ENCODE results near the gene FLACC1.
"Not testable (repeated sequence)": the region's sequence is repeated elsewhere in the genome, so short reads cannot be mapped to it uniquely, and the experiment has no call there.

FLACC1 gene, protein sequence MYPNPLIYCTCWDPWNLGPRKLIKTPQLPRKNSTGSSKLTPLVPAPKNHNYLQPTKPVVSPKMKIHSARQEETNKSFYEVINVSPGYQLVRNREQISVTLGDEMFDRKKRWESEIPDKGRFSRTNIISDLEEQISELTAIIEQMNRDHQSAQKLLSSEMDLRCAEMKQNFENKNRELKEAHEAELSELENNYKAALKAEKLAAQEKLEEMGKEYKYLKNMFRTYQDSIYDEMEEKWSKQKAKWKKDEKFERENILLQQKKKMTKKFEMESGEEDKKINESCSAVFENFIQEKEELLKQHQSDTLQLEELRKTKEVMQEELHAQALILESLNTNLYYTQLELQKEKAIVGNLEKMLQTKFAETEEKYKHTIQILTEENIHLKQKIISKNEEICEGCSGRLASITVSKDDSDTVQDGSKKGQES

DNA sequence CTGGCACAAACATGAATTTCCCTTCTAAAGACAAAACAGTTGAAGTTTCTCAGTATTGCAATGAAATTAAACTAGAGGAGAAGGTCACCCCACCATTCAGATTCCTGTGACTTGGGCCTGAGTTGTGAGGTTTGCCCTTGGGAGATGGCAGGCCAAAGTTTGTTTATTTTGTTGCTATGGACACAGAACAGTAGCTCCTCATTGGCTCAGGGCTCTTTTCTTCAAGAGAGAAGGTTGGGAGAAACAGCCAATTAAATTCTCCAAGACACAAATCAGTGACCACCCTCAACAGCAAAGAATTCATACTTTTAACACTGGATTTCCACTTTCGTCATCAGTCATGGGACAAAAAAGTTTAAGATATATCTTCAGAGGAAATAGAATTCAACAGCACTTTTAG lies at the start of gene FLACC1:
Gene FLACC1 (minus strand): TSS at position 125 of the 400 bp plus-strand sequence. CDS start 5,941 bp downstream, outside the sequence.
- no peak for DNase-seq

DNA sequence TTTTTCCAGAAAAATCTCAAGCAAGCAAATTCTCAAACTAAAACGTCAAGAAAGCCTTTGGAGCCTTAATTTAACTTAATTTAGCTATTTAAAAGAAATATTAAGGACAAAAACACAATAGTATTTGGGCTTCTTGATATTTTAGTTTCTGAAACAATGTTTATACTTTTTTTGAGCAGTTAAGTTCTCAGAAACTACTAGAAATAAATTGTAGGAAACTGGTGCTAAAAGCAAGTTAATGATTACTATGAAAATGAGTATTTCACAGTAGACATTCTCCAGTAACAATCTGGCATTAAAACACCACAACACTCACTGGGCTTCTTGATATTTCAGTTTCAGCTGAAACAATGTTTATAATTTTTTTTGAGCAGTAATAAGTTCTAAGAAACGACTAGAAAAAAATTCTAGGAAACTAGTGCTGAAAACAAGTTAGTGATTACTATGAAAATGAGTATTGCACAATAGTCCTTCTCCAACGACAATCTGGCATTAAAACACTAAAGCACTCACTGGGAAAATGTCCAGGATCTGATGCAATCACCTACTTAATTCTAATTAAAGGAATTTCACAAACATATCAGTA lies 49.0 kb upstream of the FLACC1 start:
- DNase-seq, result no peak

DNA sequence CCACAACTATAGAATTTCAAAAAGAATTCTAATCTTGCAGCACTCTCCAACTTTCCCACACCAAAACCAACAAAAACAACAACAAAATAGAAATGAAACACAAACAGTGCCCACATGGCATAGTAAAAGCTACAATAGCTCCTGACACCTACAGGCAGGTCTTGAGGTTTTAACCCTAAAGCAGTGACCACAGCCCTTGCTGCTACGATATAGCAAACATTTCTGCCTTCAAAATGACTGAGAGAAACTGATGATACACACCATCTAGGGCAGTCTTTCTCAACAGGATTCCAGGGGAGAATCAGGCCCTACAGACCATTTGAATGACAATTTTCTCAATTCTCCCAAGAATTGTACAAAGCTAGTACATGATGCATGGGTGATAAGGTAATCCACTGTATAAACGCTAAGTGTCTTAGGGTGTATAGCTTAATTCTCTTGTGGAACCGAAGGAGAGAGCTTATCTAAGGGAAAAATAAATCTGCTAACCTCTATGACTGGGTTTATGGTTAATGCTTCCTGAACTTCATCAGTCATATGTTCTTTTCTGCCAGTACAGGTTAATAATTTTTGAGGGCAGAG lies 47.6 kb upstream of the FLACC1 start:
- no peak for DNase-seq

DNA sequence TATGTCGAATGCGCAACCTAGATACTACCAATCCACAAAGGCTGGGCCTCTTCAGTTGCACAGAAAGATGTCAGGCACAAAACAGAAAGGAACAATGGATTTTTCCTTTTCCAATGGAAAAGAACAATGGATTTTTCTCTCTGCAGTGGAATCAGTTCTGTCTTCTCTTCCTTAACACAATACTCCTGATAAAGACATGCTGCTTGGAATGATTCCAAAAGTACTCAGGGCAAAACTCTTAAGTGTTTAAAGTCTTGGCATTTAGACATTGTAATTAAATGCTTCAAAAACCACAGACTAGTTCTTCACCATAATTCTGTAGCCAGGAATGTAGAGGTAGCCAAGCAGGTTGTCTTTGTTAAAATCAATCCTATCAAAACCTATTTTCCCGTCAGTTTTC lies 46.7 kb upstream of the FLACC1 start:
- no peak for DNase-seq

DNA sequence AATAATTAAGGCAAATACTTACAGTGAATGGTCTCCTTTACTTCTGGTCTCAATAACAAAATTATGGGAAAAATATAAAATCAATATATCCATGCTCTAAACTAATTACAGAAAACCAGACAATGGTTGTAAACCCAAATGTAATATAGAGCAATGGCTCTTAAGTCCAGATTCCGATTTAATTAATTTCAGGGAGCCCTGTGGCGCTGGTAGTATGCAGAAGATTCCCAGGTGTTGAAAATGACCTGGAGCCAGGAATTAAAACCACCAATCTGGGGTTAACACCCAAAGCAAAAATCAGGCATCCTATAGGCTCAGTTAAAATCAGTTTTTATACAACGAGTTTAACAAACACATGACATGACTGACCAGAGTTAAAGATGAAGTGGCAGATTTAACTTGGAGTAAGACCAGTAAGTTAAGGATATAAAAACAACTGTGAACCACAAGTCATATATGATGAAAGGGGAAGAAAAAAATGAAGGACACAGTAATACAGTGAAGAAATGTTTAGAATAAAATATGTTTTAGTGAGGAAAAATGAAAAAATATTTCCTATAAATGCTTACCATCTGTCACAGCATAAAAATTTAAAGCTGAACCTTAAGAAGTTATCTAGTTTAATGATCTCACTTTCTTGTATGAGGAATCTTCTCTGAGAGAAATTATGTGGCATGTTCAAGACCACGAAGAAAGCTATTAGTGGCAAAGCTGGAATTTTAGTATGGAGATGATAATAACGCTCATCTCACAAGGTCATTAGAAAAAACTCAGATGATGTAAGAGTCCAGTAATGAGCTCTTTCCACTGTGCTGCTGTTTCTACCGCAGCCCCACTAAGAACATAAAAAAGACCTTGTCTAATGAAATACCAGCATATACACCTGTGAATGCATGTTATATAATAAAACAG lies 45.8 kb upstream of the FLACC1 start:
- no peak for DNase-seq

DNA sequence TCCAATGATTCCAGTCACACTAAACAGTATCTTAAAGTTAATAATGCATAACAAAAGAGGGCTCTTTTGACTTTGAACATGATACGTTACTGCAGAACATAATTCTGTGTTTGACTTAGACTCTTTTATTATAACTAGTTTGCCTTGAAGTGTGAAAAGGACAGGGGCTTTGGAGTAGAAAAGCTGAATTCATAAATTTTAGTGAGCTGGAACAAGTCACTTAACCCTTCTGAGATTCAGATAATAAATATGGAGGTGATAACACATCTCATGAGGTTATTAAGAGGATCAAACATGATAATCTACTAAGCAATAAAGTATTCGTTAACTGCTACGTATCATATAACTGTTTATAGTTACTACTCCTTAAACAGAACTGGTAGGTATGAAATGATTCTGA lies 44.7 kb upstream of the FLACC1 start:
- no peak for DNase-seq

DNA sequence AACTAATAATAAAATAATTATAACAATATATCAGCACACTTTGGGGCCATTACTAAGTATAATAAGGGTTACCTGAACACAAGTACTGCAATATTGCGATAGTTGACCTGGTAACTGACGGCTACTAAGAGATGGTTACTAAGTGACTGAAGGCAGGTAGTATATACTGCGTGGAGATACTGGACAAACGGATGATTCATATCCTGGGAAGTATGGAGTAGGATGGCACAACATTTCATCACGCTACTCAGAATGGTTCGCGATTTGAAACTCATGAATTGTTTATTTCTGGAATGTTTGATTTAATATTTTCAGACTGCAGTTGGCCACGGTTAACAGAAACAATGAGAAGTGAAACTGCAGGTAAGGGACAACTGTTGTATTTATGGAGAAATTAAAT lies 39.5 kb upstream of the FLACC1 start:
- no peak for DNase-seq

DNA sequence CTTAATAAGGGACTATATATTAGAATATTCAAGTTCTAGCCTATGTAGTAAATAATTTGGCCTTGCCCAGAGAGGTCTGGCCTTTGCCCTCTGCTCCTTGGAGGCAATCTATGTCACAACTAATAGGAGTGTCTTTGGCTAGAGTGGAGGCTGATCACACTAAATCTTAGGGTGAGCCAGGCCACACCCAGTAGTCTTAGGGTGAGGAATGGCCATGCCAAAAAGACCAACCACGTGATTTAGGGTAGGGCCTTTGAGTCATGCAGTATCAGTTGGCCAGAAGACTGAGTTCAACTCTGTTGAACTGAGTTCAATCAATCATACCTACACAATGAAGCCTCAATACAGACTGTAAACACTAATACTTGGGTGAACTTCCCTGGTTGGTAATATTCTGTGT lies 26.0 kb upstream of the FLACC1 start:
- DNase-seq, result no peak

DNA sequence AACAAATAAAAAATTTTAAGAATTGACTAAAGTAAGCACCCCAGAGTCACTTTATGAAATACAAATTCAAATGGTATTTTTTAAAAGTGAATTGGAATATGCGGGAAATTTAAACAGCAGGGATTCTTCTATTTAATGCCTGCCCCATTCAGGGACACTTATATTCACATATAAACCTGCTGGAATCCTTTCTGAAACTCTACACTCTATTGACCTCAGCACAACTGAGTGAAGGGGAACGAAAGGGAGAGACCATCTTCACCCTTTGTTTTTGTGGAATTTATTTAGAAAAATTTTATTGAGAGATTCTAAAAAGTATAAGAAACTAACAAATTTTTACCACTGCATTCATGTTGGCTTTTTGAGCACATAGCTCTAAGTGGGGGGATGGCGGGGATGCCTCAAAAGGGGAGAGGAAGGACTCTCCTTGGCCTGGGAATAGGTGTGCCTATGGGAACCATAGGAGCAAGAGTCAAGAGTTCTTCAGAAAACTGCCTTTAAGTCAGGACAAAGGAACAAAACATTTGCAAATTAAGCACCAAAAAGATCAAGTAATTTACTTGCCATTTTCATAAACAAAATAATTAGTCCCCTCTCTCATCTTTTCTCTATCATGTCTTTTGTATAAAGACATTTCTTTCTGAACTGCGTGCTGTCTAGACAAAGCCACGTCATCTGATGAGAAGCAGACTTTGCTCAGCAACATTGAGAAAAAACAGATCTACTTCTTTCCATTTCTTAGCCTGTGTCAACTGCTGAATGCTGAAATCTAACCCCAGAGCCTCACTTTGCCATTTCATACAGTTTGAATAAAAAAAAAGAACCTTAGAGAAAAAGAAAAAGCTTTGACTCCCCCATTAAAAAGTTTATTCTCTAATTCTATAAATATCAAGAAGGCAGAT lies 21.6 kb upstream of the FLACC1 start:
- DNase-seq, result no peak

DNA sequence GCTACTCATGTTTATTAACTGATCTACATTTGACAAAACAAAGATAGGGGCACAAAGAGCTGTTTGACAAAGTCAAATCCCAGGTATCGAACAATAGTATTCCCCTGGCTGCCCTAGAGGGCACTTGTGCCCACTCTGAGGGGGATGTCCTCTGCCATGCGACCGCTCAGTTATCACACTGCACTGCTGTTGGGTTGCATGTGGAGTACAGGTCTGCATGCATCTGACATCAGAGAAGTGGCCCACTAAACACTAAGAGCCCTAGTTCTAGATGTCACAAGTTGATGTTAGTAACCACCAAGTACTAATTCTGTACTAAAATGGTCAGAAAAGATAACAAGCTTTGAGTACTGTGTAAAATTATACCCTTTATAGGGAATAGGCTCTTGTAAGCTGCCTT lies 20.1 kb upstream of the FLACC1 start:
- DNase-seq, result no peak

DNA sequence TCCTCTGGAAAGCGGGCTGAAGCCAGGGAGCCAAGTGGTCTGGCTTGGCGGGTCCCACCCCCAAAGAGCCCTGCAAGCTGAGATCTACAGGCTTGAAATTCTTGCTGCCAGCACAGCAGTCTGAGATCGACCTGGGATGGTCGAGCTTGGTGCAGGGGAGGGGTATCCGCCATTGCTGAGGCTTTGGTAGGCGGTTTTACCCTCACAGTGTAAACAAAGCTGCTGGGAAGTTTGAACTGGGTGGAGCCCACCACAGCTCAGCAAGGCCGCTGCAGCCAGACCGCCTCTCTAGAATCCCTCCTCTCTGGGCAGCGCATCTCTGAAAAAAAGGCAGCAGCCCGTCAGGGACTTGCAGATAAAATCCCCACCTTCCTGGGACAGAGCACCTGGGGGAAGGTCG lies 12.6 kb upstream of the FLACC1 start:
- no peak for DNase-seq

DNA sequence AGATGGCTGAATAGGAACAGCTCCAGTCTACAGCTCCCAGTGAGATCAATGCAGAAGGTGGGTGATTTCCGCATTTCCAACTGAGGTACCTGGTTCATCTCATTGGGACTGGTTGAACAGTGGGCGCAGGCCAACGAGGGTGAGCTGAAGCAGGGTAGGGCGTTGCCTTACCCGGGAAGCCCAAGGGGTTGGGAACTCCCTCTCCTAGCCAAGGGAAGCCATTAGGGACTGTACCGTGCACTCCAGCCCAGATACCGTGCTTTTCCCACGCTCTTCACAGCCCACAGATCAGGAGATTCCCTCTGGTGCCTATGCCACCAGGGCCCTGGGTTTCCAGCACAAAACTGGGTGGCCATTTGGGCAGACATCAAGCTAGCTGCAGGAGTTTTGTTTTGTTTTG lies 12.2 kb upstream of the FLACC1 start:
- not testable (repeated sequence) for DNase-seq

DNA sequence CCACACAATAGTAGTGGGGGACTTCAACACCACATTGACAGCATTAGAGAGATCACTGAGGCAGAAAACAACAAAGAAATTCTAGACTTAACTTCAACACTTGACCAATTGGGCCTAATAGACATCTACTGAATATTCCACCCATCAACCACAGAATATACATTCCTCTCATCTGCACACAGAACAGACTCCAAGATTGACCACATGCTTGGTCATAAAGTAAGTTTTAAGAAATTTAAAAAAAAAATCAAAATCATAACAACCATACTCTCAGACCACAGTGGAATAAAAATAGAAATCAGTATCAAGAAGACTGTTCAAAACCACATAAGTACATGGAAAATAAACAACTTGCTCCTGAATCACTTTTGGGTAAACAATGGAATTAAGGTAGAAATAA lies 9.0 kb upstream of the FLACC1 start:
- no peak for DNase-seq

DNA sequence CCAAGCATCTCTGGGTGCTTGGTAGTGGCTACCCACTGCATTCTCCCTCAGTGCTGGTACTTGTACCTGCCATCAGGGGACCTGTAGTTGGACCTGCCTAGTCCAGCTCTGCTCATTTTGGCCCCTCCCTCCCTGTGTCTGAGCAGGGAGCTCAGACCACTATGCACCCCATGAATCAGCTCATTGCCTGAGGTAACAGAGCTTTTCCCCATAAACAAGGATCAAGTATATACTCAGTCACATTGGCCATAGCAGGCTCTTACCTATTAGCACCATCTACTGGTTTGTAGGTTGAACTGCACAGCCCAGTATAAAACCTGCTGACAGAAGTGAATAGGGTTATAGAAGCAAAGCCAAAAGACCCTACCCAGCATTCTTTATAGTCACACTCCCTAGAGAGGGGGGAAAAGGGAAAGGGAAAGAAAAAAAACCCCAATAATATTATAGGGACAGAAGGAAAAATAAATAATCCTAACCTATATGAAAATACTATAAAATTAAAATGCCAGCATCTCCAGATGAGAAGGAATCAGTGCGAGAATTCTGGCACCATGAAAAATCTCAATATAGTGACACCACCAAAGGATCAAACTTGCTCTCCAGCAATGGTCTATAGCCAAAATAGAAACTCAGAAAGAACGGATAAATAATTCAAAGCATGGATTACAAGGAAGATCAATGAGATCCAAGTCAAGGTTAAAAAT lies 6.9 kb upstream of the FLACC1 start:
- DNase-seq, result peak; percentile 32

DNA sequence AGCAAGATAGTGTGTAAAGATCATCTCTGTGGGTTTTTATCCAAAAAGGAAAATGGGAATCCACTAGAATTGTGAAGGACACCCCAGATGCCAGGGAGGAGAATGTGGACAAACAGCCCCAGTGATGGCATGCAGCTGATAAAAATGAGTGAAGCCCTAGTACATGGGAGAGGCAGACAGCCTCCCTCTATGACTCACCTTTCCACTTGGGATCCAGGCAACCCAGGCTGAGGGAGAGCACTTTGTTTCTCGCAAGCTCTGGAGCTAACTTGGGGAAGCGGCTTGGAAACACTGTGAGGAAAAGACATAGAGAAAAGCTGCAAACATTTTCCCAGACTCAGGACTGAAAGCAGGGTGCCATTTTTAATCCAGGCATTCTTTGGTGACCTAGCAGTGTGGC lies 5.3 kb upstream of the FLACC1 start:
- no peak for DNase-seq

DNA sequence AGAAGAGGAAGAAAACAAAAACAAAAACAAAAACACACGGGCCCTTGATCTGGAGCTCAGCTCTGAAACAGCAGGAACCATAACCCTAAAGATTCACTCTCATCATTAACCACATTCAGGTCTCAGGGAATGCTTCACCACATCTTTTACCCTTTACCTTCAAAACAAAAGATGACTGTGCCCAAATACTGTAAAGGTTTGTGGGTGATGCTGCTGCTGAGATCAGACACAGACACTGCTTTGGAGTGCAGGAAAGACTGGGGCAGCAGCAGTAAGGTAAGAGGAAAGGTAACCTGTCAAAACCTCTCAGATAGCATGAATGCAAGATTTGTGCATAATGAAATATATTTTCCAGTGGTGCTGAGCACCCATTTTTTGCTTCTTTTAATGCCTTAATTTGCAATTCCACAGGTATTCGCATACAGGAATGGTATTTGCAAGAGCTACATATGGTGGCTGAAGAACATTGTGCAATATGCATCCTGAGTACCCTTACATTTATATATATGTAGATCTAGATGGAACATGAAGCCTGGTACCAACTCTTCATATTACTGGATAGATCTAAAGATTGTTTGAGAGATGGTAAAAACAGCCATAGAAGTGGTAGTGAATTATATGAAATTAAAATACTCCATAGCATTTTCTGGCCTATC lies 4.1 kb upstream of the FLACC1 start:
- DNase-seq, result no peak

DNA sequence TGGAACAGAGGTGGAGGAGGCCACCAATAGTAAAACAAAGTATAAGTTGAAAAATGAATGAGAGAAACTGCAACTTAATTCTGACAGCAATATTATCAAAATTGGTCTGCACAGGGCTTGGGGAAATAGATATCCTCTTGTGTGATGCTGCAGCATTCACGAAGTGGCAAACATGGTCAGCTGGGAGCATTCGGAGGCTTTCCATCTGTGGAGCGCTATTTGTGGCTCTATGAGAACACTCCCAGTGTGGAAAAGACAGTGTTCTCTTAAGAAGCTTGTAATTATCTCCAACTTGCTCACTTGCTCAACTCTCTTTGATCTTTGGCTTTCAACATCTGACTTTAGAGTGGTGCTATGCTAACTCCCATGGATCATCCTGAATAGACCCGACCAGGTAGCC lies 3.1 kb upstream of the FLACC1 start:
- no peak for DNase-seq

DNA sequence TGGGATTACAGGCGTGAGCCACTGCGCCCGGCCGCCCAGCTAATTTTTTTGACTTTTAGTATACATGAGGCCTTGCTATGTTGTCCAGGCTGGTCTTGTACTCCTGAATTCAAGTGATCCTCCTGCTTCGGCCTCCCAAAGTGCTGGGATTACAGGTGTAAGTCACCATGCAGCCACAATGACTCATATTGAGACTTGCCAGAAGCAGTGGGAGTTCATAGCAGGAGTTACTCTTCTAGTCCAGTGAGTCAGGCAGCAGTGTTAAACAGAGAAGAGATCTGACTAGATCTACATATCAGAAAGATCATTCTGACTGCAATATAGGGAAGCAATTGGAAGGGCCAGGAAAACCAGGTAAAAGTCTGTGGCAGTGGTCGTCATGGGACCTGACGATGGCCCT lies 1.5 kb upstream of the FLACC1 start:
- no peak for DNase-seq

DNA sequence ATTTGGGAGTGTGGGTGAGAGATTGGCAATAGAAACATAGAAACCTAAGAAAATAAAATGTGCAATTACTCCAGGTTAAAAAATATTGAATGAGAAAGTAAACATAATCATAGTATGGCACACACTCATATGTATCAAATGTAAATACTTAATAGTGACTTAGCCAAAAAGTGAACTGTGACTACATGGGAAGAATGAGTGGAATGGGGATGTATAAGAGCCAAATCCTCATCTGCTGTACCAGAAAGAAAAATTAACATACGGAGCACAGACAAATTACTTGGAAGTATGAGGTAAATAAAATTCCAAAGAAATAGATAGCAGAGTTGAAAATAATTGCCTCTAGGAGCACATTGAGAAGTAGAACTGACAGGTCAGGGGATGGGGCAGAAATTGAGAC lies 4.0 kb downstream of the FLACC1 start:
- DNase-seq, result no peak

DNA sequence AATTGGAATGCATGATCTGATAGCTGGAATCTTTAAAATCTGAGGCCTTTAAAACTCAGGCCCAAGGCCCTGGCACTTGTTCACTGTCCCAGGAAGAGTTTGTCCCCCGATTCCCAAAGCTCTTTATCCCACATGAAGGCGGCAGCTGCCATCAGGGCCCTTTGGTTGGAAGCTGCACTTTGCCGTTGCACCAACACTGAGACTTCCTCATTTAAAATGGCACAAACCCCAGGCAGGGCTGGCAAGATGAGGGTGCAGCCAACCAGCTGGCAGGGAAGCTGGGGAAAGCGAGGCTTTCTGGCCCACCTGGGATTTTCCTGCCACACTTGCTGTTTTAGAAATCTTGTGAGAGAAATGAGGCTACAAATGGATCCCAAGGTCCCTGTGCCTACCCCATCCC lies 6.3 kb downstream of the FLACC1 start:
- DNase-seq, result no peak

DNA sequence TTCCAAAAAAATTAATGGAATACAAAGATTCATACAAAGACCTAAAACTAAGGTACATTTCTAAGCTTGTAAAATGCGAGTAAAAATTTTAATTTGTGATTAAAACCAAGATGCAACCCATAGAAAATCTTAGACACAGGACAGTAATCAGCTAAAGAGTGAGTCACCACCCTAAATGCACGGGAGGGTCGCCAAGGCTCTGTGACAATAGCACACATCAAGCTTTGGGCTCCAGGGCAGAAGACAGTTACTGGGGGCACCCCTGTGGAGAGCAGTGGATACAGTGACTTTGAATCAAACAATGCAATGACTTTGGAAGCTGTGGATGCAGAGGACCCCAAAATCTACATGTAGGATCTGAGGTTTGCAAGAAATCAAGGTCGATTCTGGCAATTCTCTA lies 7.5 kb downstream of the FLACC1 start:
- no peak for DNase-seq

All from CD4-positive, alpha-beta T cell treated with Interferon gamma for 1 hour (primary cell).